Dedifferentiated amniotic fluid mesenchymal stem cell (primary cell): ENCODE measurements around the gene CYS1.

Experiments
- DNase-seq: peaks from one replicate; pipeline ENCODE4 v3.0.0-alpha.2; 2016; ENCODE audit errors: extremely low spot score

The CYS1 gene

DNA sequence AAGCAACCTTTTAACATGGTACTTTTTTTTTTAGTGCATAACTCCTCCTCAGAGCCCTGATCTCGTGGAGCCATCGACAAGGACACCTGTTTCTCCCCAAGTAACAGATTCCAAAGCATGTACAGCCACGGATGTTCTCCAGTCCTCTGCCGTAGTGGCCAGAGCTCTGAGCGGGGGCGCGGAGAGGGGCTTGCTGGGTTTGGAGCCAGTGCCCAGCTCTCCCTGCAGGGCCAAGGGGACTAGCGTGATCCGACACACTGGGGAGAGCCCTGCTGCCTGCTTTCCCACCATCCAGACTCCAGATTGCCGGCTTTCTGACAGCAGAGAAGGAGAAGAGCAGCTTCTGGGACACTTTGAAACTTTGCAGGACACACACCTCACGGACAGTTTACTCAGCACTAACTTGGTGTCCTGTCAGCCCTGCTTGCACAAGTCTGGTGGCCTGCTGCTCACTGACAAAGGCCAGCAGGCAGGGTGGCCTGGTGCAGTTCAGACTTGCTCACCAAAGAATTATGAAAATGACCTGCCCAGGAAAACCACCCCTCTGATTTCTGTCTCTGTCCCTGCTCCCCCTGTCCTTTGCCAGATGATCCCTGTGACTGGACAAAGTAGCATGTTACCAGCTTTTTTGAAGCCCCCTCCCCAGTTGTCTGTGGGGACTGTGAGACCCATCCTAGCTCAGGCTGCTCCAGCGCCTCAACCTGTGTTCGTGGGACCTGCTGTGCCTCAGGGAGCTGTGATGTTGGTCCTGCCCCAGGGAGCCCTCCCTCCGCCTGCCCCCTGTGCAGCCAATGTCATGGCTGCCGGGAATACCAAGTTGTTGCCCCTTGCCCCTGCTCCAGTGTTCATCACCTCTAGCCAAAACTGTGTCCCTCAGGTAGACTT lies 32.4 kb downstream of the CYS1 start:
- DNase-seq = no peak

DNA sequence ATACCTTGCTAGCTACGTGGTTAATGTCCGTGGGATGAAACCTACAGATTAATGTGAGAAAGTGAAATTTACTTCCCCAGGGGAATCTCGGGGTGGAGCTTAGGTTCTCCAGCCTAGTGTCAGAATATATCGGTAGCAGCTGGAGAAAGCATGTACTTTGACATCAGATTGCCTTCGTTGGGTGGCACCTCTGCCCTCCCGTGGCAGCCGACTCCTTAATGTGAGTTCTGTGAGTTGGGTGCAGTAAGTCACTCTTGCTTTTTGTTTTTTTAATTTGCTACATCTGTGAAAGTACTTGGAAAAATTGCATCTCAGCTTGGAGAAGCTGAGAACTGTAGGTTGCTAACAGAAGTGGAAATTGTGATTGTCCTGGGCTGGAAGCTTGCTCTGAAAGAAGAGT lies 33.3 kb downstream of the CYS1 start:
- DNase-seq = no peak

DNA sequence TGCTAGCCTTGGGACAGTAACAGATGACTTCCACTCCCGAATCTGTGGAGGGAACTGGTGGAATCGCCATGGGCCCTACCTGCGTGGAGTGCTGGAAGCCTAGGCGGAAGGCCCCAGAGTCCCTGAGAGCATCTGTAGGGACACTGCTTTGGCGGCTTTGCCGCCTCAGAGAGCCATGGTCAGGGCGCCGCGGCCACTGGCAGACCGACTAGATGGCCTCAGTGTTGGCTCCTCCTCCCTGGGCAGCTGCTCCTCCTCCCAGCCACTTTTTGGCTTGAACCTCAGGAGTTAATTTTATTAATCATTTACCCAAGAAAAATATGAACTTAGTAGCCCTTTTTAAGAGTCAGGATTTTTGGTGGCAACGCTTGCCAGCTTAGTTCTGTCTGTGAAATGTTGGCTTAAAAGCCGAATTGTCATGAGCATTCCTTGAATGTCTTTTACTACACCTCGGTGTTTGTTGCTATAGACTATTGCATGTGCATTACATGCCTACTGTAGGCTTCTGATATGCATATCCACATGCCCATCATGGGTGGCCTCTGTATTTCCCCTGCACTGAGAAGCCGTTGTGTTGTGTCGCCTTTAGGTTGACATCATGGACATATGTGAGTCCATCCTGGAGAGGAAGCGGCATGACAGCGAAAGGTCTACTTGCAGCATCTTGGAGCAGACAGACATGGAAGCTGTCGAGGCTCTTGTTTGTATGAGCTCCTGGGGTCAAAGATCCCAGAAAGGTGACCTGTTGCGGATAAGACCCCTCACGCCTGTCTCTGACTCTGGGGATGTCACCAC lies 34.5 kb downstream of the CYS1 start:
- no peak for DNase-seq

DNA sequence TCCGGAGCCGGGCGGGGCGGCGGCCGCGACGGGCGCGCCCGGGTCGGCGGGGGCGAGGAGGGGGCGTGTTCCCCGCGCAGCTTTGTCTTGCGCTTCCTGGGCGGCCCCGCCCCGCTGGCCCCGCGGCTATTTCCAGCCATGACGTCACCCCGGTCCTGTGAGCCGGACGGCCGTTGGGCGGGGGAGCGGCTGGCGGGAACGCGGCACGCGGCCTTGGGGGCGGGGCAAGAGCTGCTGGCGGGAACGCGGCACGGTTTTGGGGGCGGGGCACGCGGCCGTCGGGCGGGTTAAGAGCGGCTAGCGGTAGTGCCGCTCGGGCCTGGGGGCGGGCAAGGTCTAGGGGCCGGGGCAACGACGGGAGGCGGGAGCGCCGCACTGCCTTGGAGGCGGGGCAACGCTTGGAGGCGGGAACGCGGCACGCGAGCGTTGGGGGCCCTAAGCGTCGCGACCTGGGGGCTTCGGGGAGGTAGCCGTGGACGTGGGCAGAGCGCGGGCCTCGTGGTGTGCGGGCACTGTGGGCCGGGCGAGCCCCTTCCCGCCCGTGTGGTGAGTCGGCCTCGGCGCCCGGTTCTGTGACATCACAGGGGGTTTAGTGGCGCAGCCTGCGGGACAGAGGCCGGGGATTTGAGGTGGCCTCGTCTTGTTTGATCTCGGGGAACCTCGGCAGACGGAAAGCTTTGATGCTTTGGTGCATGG lies 36.2 kb downstream of the CYS1 start:
- DNase-seq = peak; percentile 89

DNA sequence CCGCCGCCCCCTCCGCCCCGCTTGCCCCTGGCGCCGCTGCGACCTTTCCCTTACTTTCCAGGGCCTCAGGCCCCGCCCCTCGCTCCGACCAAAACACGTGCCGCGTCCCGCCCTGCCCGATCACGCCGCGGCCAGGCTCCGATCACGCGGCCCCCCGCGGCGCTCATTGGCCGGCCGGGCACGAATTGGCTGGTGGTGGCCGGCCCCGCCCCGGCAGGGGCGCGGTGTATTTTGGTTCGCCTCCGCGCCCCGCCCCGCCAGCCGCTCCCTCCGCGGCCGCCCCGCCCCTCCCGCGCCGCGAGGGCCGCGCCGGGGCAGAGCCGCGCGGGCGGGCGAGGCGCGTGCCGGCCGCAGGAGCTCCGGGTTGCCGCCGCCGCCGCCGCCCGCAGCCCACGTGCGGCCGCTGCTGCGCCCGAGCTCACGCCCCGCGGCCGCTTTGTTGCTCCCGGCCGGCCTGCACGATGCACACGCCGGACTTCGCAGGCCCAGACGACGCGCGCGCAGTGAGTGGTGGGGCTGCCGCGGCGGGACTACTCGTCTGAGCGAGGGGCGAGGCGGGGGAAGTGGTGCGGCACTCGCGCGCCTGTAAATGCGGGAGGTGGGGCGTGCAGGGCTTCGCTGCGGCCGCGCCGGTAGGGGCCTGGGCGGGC lies 36.8 kb downstream of the CYS1 start, which contains the start of gene KLF11:
KLF11 (plus strand) TSS at position 295 of the 650 bp plus-strand sequence; CDS start at position 462, 167 bp downstream.
- DNase-seq = peak; percentile 75

DNA sequence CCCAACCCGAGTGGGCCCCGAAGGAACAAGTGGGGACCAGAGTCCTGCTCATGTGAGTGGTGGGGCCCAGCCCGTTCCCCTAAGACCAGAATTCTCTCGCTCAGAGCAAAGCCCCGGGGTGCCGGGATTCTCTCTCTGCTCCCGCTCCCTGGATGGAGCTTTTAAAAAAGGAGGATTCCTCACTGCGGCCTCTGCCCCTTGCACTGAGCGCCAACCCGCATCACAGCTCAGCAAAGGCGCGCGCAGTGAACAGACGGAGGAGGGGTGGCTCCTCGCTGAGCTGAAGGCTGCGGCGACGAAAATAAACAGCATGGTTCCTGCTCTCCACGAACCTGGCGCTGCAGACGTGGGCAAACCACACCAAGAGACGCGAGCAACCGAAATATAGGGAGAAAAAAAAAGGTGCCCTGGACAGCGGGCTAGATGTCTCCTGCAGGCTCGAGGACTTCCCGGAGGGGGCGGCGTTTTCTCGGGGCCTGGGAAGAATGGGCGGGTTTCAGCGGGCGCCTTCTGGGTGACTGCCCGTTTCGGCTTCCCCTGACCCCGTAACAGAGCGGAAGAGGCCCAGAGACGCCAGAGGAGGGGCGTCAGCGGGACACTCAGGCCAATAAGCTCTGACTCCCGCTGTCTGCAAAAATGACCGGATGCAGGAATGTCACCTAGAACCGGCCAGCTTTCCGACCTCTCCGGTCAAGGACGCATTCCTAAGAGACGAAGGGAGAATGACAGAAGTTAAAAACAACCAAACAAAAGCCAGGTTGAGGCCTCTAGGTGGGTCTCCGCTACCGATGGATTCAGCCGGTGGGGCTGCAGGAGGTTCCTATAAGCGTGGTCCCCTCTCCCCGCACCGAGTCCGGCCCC lies 37.7 kb downstream of the CYS1 start:
- DNase-seq = peak; percentile 25

DNA sequence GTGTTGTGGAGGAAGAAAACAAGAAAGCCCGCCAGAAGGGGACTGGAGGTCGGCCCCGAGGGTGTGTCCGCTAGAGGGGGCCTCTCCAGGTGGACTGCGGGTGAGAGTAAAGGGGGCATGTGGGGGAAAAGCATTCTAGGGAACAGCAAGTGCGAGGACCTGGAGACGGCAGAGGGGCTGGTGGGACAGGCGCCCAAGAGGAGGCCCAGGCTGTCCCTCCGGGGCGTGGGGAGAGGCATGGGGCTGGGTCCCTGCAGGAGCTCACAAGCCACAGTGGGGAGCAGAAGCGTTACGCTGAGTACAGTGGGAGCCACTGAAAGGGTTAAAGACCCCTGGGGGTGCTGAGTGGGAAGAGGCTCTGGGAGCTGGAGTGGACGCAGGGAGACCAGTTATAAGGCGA lies 38.5 kb downstream of the CYS1 start:
- DNase-seq = no peak

DNA sequence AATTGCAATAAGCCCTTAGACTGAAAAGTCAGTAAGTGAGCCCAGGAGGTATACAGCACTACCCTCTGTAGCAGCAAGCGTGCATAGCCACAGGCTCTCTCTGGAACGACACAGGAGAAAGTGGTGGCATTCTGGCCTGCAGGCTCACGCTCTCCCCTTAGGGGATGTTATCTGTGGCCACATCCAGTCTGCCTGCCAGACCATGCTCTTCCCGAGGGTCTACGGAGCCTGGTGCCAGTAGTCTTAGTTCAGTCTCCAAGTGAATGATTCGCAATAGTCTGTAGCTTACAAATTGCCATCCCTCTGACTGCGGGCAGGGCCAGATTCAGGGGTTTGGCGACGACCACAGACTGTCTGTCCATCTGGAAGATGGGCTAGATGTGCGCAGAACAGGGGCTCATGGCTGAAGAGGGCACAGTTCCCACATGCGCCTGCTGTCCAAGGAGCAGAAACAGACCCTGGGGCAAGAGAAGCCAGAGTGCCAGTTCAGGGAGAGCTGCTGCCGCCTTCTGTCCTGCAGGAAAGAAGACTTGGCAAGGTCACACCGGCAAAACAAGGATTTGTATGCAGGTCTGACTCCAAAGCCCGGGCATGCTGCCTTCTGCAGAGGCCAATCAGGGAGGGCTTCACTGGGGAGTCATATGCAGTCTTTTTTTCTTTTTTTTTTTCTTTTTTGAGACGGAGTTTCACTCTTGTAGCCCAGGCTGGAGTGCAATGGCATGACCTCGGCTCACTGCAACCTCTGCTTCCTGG lies 40.4 kb downstream of the CYS1 start:
- no peak for DNase-seq

DNA sequence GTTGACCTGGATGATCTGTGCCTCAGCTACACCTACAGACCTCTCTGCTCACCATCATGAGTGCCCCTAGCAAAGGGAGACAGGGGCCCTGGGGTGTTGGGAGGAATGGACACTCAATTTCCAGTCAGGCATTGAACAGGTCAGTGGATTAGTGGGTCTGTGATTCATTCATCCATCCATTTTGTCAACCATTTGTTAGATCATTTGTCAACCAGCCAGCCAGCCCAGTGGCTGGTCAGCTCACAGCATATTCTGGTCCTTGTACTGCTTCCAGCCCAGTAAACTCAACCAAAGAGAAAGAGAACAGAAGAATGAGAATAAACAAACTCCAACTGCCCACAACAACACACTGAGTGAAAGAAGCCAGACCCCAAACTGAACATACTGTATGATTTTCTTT lies 41.5 kb downstream of the CYS1 start:
- DNase-seq = no peak

DNA sequence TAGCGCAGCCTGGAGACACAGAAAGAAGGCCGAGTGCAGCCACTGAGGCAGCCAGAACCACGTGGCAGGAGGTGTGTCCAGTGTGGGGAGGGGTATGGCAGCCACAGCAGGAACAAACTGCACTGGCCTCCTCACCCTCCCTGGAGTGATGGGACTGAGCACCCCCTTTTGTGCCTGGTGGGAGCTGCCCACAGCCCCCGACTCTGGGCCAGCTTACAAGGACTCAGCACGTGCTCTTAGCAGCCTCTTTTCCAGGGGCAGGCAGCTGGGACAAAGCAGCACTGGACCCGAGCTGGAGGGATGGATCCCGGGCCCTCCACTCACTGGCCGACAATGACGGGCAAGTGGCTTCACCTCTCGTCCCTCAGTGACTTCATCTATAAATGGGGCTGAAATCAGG lies 42.1 kb downstream of the CYS1 start:
- DNase-seq = no peak

DNA sequence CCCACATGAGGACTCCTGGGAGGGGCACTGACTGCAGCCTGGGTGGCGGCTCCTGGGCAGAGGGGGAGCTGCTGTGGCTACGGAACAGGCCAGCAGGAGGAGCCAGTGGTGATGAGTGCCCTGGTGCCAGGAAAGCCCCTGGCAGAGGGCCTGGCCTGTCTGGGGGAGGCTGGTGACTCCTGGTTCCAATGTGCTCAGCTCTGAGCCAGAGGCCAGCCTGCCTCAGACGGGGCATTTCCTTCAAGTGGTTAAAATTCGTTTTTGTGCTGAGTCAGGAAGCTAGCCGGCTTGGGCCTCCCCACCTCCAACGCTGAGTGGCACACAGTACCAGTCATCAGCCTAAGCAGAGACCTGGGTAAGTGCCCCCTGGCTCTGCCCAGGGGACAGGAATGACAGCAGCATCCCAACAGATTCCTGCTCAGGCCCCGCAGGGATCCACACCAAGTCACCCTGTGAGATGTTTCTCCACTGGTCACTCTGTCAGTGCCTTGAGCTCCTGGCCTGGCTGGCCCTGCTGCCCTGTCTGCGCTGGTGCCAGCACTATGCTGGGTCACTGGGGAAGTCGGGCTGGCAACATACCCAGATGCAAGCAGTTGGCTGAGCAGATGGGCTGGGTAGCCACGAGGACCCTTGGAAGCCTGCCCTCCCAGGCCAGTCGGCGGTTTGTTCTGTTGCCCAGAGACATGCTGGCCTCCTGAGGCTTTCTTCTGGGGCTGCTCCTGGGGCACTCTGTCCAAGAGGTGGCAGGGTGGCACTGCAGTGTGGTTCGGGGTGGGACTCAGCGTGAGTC lies 43.9 kb downstream of the CYS1 start:
- peak; percentile 63 for DNase-seq

DNA sequence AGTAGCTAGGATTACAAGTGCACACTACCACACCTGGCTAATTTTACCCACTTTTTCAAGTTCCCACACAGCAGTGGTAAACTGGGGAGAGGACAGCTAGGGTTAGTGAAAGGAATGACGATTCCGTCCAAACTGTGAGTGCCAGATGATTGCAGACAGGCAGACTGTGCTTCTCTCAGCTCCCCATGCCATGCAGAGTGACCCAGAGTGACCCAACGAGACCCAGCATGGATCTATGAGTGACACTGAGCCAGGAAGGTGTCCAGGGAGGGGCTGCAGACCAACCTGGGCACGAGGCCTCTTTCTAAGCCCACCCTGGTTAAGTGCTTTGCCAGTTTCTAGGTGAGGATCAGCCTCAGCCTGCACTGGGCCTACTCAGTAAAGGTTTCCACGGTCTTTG lies 44.6 kb downstream of the CYS1 start:
- no peak for DNase-seq

DNA sequence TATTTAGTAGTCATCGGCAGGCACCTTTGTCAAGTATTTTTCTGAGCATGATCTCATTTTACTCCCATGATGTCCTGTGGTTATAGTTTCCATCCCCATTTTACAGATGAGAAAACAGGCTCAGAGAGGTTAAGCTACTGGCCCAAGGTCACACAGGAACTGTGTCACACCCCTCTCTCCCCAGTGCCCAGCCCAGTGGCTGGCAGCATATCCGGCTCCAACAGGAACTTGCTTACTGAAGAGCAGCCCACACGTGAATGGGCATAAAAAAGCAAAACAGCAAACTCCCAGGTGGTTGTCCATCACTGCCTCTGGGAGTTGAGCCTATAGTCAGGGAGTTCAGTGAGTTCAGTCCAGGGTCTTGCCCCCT lies 45.2 kb downstream of the CYS1 start:
- no peak for DNase-seq

DNA sequence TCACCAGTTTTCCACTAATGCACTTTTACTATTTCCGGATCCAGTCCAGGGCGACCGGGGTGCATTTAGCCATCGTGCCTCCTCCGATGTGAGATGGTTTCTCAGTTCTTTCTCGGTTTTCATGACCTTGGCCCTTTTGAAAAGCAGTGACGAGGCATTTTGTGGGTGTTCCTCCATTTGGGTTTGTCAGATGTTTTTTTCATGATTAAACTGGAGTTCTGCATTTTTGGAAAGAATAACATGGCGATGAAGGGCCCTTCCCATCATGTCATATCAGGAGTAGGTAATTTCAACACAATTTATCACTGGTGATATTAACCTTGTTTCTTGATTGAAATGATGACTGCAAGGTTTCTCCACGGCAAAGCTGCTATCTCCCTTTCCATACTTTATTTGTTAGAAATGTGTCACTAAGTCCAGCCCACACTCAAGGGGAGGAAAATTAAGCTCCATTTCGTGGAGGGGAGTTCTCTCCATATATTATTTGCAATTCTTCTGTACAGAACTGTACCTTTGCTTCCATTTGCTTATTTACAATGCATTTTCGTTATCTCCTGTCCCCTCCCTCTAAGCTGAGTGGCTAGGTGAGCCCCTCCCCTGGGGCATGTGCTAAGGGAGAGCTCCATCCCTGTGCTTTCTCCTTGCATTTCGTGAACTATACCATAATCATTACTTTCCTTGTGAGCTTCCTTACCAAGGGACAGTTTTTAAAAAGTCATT lies 45.7 kb downstream of the CYS1 start:
- DNase-seq = no peak

DNA sequence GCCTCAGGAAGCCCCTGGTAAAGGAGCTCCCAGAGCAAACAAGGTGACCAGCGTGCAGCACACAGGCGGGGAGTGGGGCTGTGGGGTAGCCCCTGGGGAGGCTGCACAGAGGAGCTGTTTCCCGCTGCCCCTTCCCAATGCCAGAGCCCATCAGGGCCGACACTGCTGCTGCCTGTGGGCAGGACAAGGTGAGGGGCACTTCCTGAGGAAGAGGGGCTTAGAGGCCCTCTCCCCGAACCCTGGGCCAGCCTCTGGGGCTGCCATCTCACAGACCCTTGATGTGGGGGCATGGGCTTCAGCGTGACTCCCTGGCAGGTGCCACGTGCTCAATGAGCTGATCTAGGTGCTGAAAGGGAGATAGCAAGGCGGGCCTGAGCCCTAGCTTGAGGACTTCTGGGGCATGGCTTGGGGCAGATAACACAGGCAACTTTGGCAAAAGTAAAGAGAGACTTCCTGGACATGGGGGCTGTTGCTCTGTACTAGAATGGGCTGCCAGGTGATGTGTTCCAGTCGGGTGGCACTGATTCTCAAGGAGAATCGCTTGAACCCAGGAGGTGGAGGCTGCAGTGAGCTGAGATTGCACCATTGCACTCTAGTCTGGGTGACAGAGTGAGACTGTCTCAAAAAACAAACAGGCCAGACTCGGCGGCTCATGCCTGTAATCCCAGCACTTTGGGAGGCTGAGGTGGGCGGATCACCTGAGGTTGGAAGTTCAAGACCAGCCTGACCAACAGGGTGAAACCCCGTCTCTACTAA lies 46.8 kb downstream of the CYS1 start:
- DNase-seq = no peak

DNA sequence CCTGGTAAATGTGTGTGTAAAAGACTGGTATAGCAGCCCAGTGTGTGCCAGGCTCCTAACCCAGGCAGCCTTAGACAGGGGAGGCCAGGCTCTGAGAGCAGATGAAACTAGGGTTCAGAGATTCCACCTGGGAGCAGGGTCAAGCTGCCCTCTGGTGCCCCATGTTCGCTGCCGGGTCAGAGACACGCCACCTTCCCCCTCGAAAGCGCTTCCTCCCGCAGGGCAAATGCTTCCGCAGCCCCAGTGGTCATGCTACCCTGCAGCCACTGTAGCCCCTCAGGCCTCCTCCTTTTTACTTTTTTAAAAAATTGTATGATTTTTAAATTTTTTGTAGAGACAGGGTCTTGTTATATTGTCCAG lies 47.5 kb downstream of the CYS1 start:
- no peak for DNase-seq

DNA sequence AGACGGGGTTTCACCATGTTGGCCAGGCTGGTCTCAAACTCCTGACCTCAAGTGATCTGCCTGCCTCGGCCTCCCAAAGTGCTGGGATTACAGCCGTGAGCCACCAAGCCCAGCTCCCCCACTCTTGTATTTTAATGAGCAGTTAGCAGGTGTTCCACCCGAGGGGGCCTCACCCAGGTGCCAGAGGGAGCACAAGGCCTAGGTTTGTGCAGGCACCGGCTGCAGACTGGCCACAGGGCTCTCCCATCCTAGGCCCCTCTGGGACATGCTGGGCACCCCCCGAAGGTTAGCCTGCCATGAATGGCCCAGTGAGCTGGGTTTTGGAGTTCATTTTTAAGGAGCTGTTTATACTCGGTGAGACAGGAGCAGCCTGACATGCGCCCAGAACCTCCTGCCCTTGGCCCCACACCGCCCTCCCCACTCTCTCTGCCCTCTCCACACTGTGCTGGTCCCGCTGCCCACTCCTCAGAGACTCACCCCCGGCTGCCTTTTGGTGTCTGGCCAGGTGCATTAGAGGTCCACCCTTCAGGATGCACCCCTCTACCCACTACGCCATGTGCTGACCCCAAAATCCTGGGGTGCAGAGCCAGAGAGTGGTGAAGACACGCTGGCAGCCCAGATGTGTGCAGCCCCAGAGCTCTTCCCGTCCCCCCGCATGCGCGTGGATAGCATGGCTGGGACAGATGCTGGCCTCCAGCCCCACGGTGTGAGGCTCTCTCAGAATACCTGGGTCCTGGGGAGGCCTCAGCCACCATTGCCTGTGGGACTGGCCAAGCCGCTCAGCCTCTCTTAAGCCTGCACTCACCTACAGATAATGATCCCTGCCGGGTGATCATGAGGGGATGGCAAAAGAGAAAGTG lies 48.1 kb downstream of the CYS1 start:
- no peak for DNase-seq
